ENCODE data around the gene DHFR2. TPM values are rescaled to one million over a fixed set of nuclear protein-coding genes. Genes with fewer than 3 reads are reported as not detected.

DHFR2 gene
- total and polyA plus RNA-seq, 2 of the 4 experiments (the other 2 are of a cell fraction): 1.1 to 2.3 TPM

DNA sequence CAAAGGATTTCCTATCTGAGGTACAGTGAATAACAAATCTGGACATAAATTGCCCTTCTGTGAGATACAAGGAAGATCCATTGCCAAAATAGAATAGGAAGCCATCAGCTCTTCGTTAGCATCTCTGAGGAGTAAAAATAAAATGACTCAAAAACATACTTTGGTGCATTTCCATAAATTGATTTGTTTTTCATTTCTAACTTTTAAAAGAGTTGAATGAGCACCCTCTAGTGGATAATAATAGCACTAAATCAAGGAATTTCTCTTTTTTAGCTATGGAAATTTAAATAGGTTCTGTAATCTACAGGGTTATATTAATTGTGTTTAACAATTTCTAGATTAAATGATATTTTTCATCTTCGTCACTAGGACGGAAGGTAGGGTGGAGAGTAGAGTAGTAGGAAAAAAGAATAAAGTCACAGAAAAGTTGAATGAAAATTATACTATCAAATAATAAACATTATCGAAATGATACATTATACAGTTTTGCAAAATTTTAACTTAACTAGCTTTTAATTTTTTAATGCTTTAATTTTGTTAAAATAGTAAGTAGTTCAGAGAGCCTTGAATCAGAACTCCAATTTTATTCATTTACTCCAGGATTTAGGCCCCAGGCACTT, 6.6 kb upstream of the DHFR2 start:
- ChIA-PET POLR2A (ENCODE audit: unreplicated experiment) (no interaction called here), CTCF (interaction anchor here (0.7 to 1.6 kb wide), 7 partner anchors 10 to 81 kb away, joined by 3 to 9 read pairs (median 5); no protein-coding TSS in a partner anchor)
- Histone ChIP-seq H3K27ac (ENCODE audit: insufficient read depth, low read length) (no peak overlapping the region; the same call in 1 of the 2 replicates), H2AFZ (replicated peaks; ENCODE audit: low read length, poor library complexity) (no peak overlapping the region), H2BK5ac (ENCODE audit: low read depth, low read length, poor library complexity, severe bottlenecking) (no peak overlapping the region), H3K9me3 (ENCODE audit: control insufficient read depth, insufficient read depth, low read length) (no peaks in the 10 kb centered on the region), H2BK15ac (ENCODE audit: low read depth, low read length) (no peak overlapping the region), H3K4me1 (ENCODE audit: control insufficient read depth, insufficient read depth, low read length) (no peaks in the 10 kb centered on the region; the same call in 1 of the 2 replicates), H4K20me1 (ENCODE audit: insufficient read depth, low read length) (no peaks in the 10 kb centered on the region), H3K4ac (ENCODE audit: low read depth, low read length) (no peak overlapping the region), H2AK9ac (replicated peaks; ENCODE audit: low read depth, low read length, poor library complexity) (no peak overlapping the region), H3K23ac (ENCODE audit: low read depth, low read length) (no peak overlapping the region), H3K4me3 (ENCODE audit: insufficient read depth, low read depth, low read length) (no peak overlapping the region), H3K14ac (replicated peaks; ENCODE audit: low read depth, low read length) (no peak overlapping the region), H2BK20ac (ENCODE audit: low read depth, low read length) (no peak overlapping the region), H3K79me1 (ENCODE audit: low read depth in 1 of 2, low read length in 2 of 2) (peaks cover 12 to 17% of the 10 kb centered on the region in 2 experiments; a peak in 3 of 4 replicates), H4K91ac (ENCODE audit: insufficient read depth, low read depth, low read length) (no peak overlapping the region), H3K9me1 (ENCODE audit: insufficient read depth, low read length) (no peaks in the 10 kb centered on the region), H3K4me2 (ENCODE audit: low read depth, low read length) (no peak overlapping the region), H4K8ac (ENCODE audit: low read depth in 2 of 2, low read length in 2 of 2) (no peak overlapping the region), H3K56ac (ENCODE audit: extremely low read depth, insufficient read depth, low read length) (no peak overlapping the region), H2BK120ac (ENCODE audit: low read depth, low read length) (no peak overlapping the region), H4K5ac (ENCODE audit: low read depth, low read length) (no peak overlapping the region), H3K27me3 (ENCODE audit: control insufficient read depth, insufficient read depth, low read length) (no peaks in the 10 kb centered on the region), H3K18ac (ENCODE audit: low read depth, low read length) (no peak overlapping the region), H3K9ac (ENCODE audit: low read depth, low read length) (peak overlapping the region; percentile 31; the same call in 1 of the 2 replicates), H2AK5ac (ENCODE audit: low read depth, low read length) (no peak overlapping the region), H3K36me3 (ENCODE audit: control insufficient read depth, insufficient read depth, low read length) (peaks cover 6% of the 10 kb centered on the region)
- no CpG with 5 or more reads among the region's 4 CpGs for WGBS, 2 experiments (ENCODE audit: extremely low coverage in 2 of 2, insufficient read length in 1 of 2)
- dilution Hi-C loops (cut with HindIII; ENCODE audit: low sequenced_read_pairs, unreplicated experiment) (no loop called here), in situ Hi-C loops (cut with MboI; ENCODE audit: low sequenced_read_pairs) (loop anchor here (5.0 kb wide), 1 partner anchor 62 kb away; no protein-coding TSS in a partner anchor), intact Hi-C loops (cut with micrococcal nuclease) (loop anchor here (1.0 to 10.0 kb wide), 2 partner anchors 65 to 225 kb away; no protein-coding TSS in a partner anchor)
- ATAC-seq (ENCODE audit: low read depth): no peak; the same call in none of the 2 replicates
- DNase-seq: peak; percentile 39
- TF ChIP-seq ELK1 (IDR thresholded peaks at IDR 0.05; ENCODE audit: borderline replicate concordance, low read depth, low read length): no peak
- TF ChIP-seq NFE2L2 (IDR thresholded peaks at IDR 0.05; ENCODE audit: low read depth, low read length): no peak
- peak; percentile 39; the same call in 1 of the 2 replicates for TF ChIP-seq SMC3 (IDR thresholded peaks at IDR 0.05; ENCODE audit: low read depth, low read length)
- peak; percentile 58 for TF ChIP-seq CTCF (conservative IDR thresholded peaks at IDR 0.05; ENCODE audit: low read depth, low read length)
- no peak for TF ChIP-seq BHLHE40 (IDR thresholded peaks at IDR 0.05; ENCODE audit: low read depth, low read length)
- TF ChIP-seq MAZ (IDR thresholded peaks at IDR 0.05; ENCODE audit: borderline replicate concordance, low read depth, low read length): no peak
- TF ChIP-seq CHD1 (IDR thresholded peaks at IDR 0.05; ENCODE audit: low read depth, low read length): no peak
- peak; percentile 49 for TF ChIP-seq RAD21 (IDR thresholded peaks at IDR 0.05; ENCODE audit: low read length)
- no peak for TF ChIP-seq MAFK (IDR thresholded peaks at IDR 0.05; ENCODE audit: low read depth, low read length)
- BruUV-seq (replicated peaks): no TSS peak

Data from IMR-90 (cell line).